ENCODE data around the gene CLNK.

DNA sequence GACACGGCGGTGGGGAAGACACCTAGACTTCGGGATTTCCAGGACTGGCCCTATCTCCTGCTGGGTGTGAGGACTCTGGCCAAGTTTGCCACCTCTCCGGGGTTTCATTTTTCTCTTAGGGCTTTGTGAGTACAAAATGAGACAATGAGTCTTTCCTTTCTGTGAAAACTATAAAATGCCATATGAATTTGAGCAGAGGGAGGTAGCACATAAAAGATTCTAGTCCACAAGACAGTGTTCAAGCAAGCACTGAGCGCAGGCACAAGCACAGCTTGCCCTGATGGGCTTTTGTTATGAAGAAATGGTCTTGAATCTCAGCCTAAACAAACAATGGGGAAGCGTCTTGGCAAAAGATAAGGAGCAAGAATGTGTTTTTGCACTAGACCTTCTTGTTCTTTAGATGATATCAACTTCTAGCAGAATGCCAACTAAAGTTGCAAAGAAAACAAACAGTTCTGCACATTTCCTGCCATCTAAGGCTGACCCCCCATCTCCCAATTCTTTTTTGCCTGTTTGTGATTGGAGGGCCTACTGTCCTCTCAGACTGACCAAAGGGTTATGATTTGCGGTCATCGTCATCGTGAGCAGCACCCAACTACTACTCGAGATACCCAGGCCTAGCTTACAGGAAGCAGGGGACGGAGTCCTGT lies 154.3 kb downstream of the CLNK start:
- TF ChIP-seq MAZ (IDR thresholded peaks at IDR 0.05; ENCODE audit: borderline replicate concordance, low read depth, low read length) (no peak), KDM1A (IDR thresholded peaks at IDR 0.05; ENCODE audit: low read depth) (no peak)
- TF ChIP-seq, protein P1, sequence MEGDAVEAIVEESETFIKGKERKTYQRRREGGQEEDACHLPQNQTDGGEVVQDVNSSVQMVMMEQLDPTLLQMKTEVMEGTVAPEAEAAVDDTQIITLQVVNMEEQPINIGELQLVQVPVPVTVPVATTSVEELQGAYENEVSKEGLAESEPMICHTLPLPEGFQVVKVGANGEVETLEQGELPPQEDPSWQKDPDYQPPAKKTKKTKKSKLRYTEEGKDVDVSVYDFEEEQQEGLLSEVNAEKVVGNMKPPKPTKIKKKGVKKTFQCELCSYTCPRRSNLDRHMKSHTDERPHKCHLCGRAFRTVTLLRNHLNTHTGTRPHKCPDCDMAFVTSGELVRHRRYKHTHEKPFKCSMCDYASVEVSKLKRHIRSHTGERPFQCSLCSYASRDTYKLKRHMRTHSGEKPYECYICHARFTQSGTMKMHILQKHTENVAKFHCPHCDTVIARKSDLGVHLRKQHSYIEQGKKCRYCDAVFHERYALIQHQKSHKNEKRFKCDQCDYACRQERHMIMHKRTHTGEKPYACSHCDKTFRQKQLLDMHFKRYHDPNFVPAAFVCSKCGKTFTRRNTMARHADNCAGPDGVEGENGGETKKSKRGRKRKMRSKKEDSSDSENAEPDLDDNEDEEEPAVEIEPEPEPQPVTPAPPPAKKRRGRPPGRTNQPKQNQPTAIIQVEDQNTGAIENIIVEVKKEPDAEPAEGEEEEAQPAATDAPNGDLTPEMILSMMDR (IDR thresholded peaks at IDR 0.05), result no peak
